ENCODE results near the gene PROKR1.

Gene PROKR1

GRCh38 chr2:68706637-68707036, 63.3 kb downstream of the PROKR1 start:
- DNase-seq: no peak
